HUES6 (cell line): ENCODE data around the gene HDAC9.

Experiments used
- H3K27ac ChIP-seq: 2 replicates; pipeline ENCODE4 v1.7.0; 2013; ENCODE audit warnings: low read depth, mild to moderate bottlenecking, low read length, inconsistent platforms
- H3K27me3 ChIP-seq: 2 replicates; pipeline ENCODE4 v1.6.1; 2013; ENCODE audit warnings: low read length; ENCODE audit not compliant: control insufficient read depth, insufficient read depth
- H3K36me3 ChIP-seq: 2 replicates; pipeline ENCODE4 v1.6.1; 2013; ENCODE audit warnings: low read length; ENCODE audit not compliant: control insufficient read depth, insufficient read depth
- H3K4me1 ChIP-seq: 2 replicates; pipeline ENCODE4 v1.6.1; 2013; ENCODE audit warnings: low read length; ENCODE audit not compliant: control insufficient read depth, insufficient read depth
- H3K4me3 ChIP-seq: 2 replicates; pipeline ENCODE4 v1.5.1; 2013; ENCODE audit warnings: low read depth, low read length
- H3K9ac ChIP-seq: one replicate; pipeline ENCODE4 v1.6.1; 2013; ENCODE audit warnings: mild to moderate bottlenecking, low read length
- H3K9me3 ChIP-seq: 2 replicates; pipeline ENCODE4 v1.6.1; 2013; ENCODE audit warnings: low read depth, low read length; ENCODE audit not compliant: control insufficient read depth, insufficient read depth

The HDAC9 gene

DNA sequence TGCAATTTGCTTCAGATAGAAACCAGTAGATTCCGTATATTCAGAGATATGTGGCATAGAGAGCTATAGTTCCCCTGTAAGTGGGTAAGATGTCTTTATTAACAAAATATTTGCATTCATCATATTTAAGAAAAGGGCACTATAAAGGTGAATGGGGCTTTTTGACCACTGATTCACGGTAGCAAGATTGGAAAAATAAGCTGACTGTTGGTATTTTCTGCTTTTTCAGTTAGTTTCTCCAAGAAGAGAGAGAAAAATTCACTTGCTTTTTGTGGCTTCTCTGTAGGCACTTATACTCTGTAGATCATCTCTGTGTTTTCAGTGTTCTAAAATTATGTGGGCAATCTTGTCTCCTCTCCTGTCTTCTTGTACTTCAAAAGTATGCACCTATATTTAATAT is 376.8 kb downstream of the HDAC9 start:
- no peak overlapping the region for H3K9ac ChIP-seq
- H3K36me3 ChIP-seq, result no peaks in the 10 kb centered on the region
- no peaks in the 10 kb centered on the region for H3K4me1 ChIP-seq
- no peaks in the 10 kb centered on the region for H3K27me3 ChIP-seq
- no peak overlapping the region for H3K4me3 ChIP-seq
- H3K27ac ChIP-seq, result no peak overlapping the region
- no peaks in the 10 kb centered on the region for H3K9me3 ChIP-seq

GRCh38 chr7:18873734-18874336 is 378.3 kb downstream of the HDAC9 start:
- H3K27me3 ChIP-seq, result no peaks in the 10 kb centered on the region
- H3K9ac ChIP-seq, result no peak overlapping the region
- no peaks in the 10 kb centered on the region for H3K36me3 ChIP-seq
- no peak overlapping the region for H3K4me3 ChIP-seq
- peaks cover under 1% of the 10 kb centered on the region; the same call in 1 of the 2 replicates for H3K9me3 ChIP-seq
- H3K4me1 ChIP-seq, result no peaks in the 10 kb centered on the region
- no peak overlapping the region for H3K27ac ChIP-seq

- Histone ChIP-seq H3K27me3 (no peaks in the 10 kb centered on the region), H3K4me1 (no peaks in the 10 kb centered on the region), H3K9me3 (peaks cover 3% of the 10 kb centered on the region; the same call in 1 of the 2 replicates), H3K36me3 (no peaks in the 10 kb centered on the region), H3K9ac (no peak overlapping the region), H3K27ac (no peak overlapping the region), H3K4me3 (no peak overlapping the region)
Observed at GRCh38 chr7:18874880-18875279, 379.3 kb downstream of the HDAC9 start.

- H3K4me3 ChIP-seq, result no peak overlapping the region
- H3K27me3 ChIP-seq, result no peaks in the 10 kb centered on the region
- H3K36me3 ChIP-seq, result no peaks in the 10 kb centered on the region
- no peak overlapping the region for H3K9ac ChIP-seq
- H3K9me3 ChIP-seq, result peaks cover 3% of the 10 kb centered on the region; the same call in 1 of the 2 replicates
- H3K27ac ChIP-seq, result no peak overlapping the region
- no peaks in the 10 kb centered on the region for H3K4me1 ChIP-seq
Observed at GRCh38 chr7:18877874-18878273, 382.3 kb downstream of the HDAC9 start.

- H3K9me3 ChIP-seq, result no peaks in the 10 kb centered on the region
- H3K4me1 ChIP-seq, result no peaks in the 10 kb centered on the region
- H3K4me3 ChIP-seq, result no peak overlapping the region
- H3K36me3 ChIP-seq, result no peaks in the 10 kb centered on the region
- no peak overlapping the region for H3K9ac ChIP-seq
- no peak overlapping the region for H3K27ac ChIP-seq
- no peaks in the 10 kb centered on the region for H3K27me3 ChIP-seq
Observed at GRCh38 chr7:18886832-18887231, 391.3 kb downstream of the HDAC9 start.

- Histone ChIP-seq H3K9me3 (no peaks in the 10 kb centered on the region), H3K4me1 (no peaks in the 10 kb centered on the region), H3K27ac (no peak overlapping the region), H3K4me3 (no peak overlapping the region), H3K9ac (no peak overlapping the region), H3K27me3 (no peaks in the 10 kb centered on the region), H3K36me3 (no peaks in the 10 kb centered on the region)
Observed at GRCh38 chr7:18889436-18889835, 393.9 kb downstream of the HDAC9 start.

GRCh38 chr7:18890134-18890533 is 394.6 kb downstream of the HDAC9 start:
- no peak overlapping the region for H3K4me3 ChIP-seq
- no peaks in the 10 kb centered on the region for H3K27me3 ChIP-seq
- H3K36me3 ChIP-seq, result no peaks in the 10 kb centered on the region
- no peaks in the 10 kb centered on the region for H3K9me3 ChIP-seq
- H3K9ac ChIP-seq, result no peak overlapping the region
- H3K27ac ChIP-seq, result no peak overlapping the region
- no peaks in the 10 kb centered on the region for H3K4me1 ChIP-seq

DNA sequence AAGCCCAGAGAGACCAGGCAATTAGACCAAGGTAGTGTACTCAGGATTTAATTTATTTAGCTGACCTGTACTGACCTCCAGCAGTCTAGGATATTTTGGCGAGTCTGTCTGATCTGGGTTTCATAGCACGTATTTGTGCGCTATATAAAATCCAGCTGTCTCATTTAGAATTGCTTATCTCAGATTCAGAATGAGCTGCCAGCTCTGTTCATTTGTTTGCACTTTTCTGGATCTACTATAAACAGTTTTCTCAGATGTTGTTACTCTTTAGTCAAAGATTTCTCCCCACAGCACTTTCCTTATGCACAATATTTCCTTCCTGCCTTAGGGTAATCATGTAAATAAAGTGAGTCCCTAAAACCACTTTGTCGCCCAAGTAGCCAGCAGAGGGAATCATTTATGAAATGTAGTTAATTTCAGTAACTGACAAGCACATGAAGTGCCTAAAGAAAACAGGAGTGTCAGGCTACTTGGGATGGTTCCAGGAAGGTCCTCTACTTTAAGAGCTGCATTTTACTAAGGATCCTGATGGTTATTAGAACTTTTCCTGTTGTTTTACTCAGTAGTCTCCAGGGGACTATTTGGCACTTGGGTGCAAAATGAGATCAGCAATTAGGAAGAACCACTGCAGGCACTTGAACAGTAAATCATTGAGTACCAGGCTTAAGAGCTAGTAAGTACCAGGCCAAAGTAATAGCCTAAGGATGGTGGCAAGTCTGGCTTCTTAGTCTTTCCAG is 395.5 kb downstream of the HDAC9 start:
- H3K9me3 ChIP-seq, result no peaks in the 10 kb centered on the region

DNA sequence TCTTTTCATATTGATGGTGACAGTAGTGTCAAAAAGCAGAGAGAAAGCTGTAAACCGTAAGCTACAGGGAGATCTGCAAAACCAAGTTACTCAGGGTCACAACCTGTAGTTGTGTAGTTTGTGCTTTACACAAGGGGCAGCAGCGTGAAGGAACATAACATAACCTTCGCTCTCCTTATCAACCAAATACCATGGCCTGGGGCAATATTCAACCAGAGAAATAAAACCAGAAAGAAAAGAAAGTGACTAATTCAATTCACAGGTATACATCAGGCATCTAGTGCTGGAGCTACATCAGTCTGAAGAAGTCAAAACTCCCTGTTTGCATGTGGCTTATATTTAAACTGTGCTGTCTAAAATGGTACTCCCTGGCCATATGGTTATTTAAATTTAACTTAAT is 397.6 kb downstream of the HDAC9 start:
- Histone ChIP-seq H3K27ac (no peak overlapping the region), H3K4me1 (peaks cover 8% of the 10 kb centered on the region; the same call in 1 of the 2 replicates), H3K9ac (no peak overlapping the region), H3K36me3 (no peaks in the 10 kb centered on the region), H3K4me3 (no peak overlapping the region), H3K9me3 (no peaks in the 10 kb centered on the region), H3K27me3 (no peaks in the 10 kb centered on the region)

More for the DNA sequence above, 395.5 kb downstream of the HDAC9 start:
- H3K27me3 ChIP-seq, result no peaks in the 10 kb centered on the region
- no peak overlapping the region for H3K27ac ChIP-seq
- H3K4me3 ChIP-seq, result no peak overlapping the region
- H3K36me3 ChIP-seq, result no peaks in the 10 kb centered on the region
- H3K9ac ChIP-seq, result no peak overlapping the region
- H3K4me1 ChIP-seq, result no peaks in the 10 kb centered on the region; the same call in 1 of the 2 replicates

GRCh38 chr7:18894155-18894554 is 398.6 kb downstream of the HDAC9 start:
- H3K9ac ChIP-seq, result no peak overlapping the region
- H3K27ac ChIP-seq, result no peak overlapping the region
- H3K4me1 ChIP-seq, result peaks cover 8% of the 10 kb centered on the region; the same call in 1 of the 2 replicates
- no peaks in the 10 kb centered on the region for H3K36me3 ChIP-seq
- H3K27me3 ChIP-seq, result no peaks in the 10 kb centered on the region
- H3K9me3 ChIP-seq, result no peaks in the 10 kb centered on the region
- no peak overlapping the region for H3K4me3 ChIP-seq

- no peaks in the 10 kb centered on the region for H3K27me3 ChIP-seq
- no peaks in the 10 kb centered on the region for H3K9me3 ChIP-seq
- H3K4me1 ChIP-seq, result peaks cover 12% of the 10 kb centered on the region; the same call in 1 of the 2 replicates
- H3K9ac ChIP-seq, result no peak overlapping the region
- no peak overlapping the region for H3K4me3 ChIP-seq
- H3K27ac ChIP-seq, result no peak overlapping the region
- no peaks in the 10 kb centered on the region for H3K36me3 ChIP-seq
Observed at GRCh38 chr7:18895456-18895855, 399.9 kb downstream of the HDAC9 start.
